Natural killer cell (primary cell): ENCODE results near the gene FERD3L. TPM values are rescaled to one million over a fixed set of nuclear protein-coding genes. Genes with fewer than 3 reads are reported as not detected.

Experiments used
- ATAC-seq, 3 donors: fragments of 150-1000 bp in 2 of 3; fragments of 200-7000 bp in 1 of 3; cut with Tn5 transposase; 1 replicate in 1 of 3; 2 replicates in 2 of 3; pipeline ENCODE4 v1.10.0; 2021; ENCODE audit warnings: mild to moderate bottlenecking in 2 of 3, moderate library complexity in 2 of 3
- DNase-seq, 2 donors: peaks; one replicate each; pipeline versions ENCODE4 v3.0.0 to v3.0.0-alpha.2; 2013 to 2021; ENCODE audit warnings: mixed read lengths in 1 of 2
- H3K27ac ChIP-seq: one replicate; pipeline ENCODE4 v1.5.1; 2013; ENCODE audit warnings: mild to moderate bottlenecking, low read length
- H3K27me3 ChIP-seq: one replicate; pipeline ENCODE4 v1.6.1; 2013; ENCODE audit warnings: low read length; ENCODE audit not compliant: control insufficient read depth, insufficient read depth
- H3K36me3 ChIP-seq: one replicate; pipeline ENCODE4 v1.6.1; 2013; ENCODE audit warnings: low read length; ENCODE audit not compliant: control insufficient read depth, insufficient read depth
- H3K4me1 ChIP-seq: one replicate; pipeline ENCODE4 v1.6.1; 2013; ENCODE audit warnings: low read length; ENCODE audit not compliant: control insufficient read depth, insufficient read depth
- H3K4me3 ChIP-seq: one replicate; pipeline ENCODE4 v1.5.1; 2013; ENCODE audit warnings: low read length
- H3K9me3 ChIP-seq: one replicate; pipeline ENCODE4 v1.6.1; 2013; ENCODE audit warnings: low read length; ENCODE audit not compliant: control insufficient read depth, insufficient read depth
- H3K27ac Mint-ChIP-seq, 2 donors: one replicate each; pipeline ENCODE4 v1.8.0; 2022; ENCODE audit warnings: mild to moderate bottlenecking in 2 of 2, mixed read lengths in 2 of 2, moderate library complexity in 1 of 2
- H3K27me3 Mint-ChIP-seq, 2 donors: one replicate each; pipeline ENCODE4 v1.8.0; 2022; ENCODE audit warnings: low read depth in 2 of 2, mixed read lengths in 2 of 2
- H3K36me3 Mint-ChIP-seq: one replicate; pipeline ENCODE4 v1.8.0; 2022; ENCODE audit warnings: mixed read lengths
- H3K4me1 Mint-ChIP-seq, 2 donors: one replicate each; pipeline ENCODE4 v1.8.0; 2022; ENCODE audit warnings: mixed read lengths in 2 of 2
- H3K4me3 Mint-ChIP-seq: one replicate; pipeline ENCODE4 v1.8.0; 2022; ENCODE audit warnings: mild to moderate bottlenecking, moderate library complexity, mixed read lengths
- H3K9me3 Mint-ChIP-seq, 2 donors: one replicate each; pipeline ENCODE4 v1.8.0; 2022; ENCODE audit warnings: mixed read lengths in 2 of 2
- WGBS: methylation state at CpG from one replicate; pipeline ENCODE4 v1.1.7; 2013; ENCODE audit warnings: missing lambda C conversion rate; ENCODE audit not compliant: insufficient coverage; 5-methylcytosine and 5-hydroxymethylcytosine counted together
- intact Hi-C: fragments of 100-400 bp; cut with micrococcal nuclease; formaldehyde crosslinking; loops from one replicate; pipeline ENCODE4 v1.14.2; 2022
- total RNA-seq, 4 donors: library from RNA; stranded (reverse); fragments of 120-200 nt in 1 of 4; gene quantifications; one replicate each; pipeline versions ENCODE4 v1.2.3 to v1.2.4, GENCODE V29; 2013 to 2022
- TF ChIP-seq, protein P1 (sequence below): fragments of 200-600 bp; IDR thresholded peaks from one replicate; pipeline ENCODE4 v1.8.0; 2022; ENCODE audit warnings: antibody characterized with exemption

Gene FERD3L
- total RNA-seq, 3 donors from 2014 or later (not counting 1 experiment from before 2014, with no cell fraction given): not detected

DNA sequence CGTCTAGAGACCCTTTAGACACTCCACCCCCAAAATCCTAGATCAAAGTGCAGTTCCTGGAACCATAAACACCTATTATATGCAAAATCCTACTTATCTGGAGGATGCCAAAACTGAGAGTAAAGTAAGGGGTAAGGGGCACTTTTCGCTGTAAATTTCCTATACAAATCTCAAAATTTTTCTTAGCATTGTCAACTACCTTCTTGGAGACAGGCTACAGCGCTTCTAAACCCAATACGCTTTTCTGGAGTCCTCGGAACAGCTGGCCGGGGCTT is 38.2 kb downstream of the FERD3L start:
- TF ChIP-seq, protein P1, sequence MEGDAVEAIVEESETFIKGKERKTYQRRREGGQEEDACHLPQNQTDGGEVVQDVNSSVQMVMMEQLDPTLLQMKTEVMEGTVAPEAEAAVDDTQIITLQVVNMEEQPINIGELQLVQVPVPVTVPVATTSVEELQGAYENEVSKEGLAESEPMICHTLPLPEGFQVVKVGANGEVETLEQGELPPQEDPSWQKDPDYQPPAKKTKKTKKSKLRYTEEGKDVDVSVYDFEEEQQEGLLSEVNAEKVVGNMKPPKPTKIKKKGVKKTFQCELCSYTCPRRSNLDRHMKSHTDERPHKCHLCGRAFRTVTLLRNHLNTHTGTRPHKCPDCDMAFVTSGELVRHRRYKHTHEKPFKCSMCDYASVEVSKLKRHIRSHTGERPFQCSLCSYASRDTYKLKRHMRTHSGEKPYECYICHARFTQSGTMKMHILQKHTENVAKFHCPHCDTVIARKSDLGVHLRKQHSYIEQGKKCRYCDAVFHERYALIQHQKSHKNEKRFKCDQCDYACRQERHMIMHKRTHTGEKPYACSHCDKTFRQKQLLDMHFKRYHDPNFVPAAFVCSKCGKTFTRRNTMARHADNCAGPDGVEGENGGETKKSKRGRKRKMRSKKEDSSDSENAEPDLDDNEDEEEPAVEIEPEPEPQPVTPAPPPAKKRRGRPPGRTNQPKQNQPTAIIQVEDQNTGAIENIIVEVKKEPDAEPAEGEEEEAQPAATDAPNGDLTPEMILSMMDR: no peak
- H3K9me3 Mint-ChIP-seq: peaks cover 0 to 2% of the 10 kb centered on the region in 2 donors
- Histone ChIP-seq H3K27me3 (peaks cover 53% of the 10 kb centered on the region), H3K4me3 (no peak overlapping the region), H3K4me1 (peaks cover 22% of the 10 kb centered on the region), H3K27ac (no peak overlapping the region), H3K9me3 (no peaks in the 10 kb centered on the region), H3K36me3 (no peaks in the 10 kb centered on the region)
- DNase-seq (no peak), ATAC-seq (no peak)
- H3K4me1 Mint-ChIP-seq: no peaks in the 10 kb centered on the region
- intact Hi-C loops: no loop called here
- no peak overlapping the region for H3K27ac Mint-ChIP-seq
- H3K4me3 Mint-ChIP-seq: no peak overlapping the region
- H3K27me3 Mint-ChIP-seq: peaks cover 77 to 92% of the 10 kb centered on the region in 2 donors
- WGBS: 4% methylated on average over 6 of the region's 6 CpGs
- H3K36me3 Mint-ChIP-seq: peaks cover 11% of the 10 kb centered on the region

DNA sequence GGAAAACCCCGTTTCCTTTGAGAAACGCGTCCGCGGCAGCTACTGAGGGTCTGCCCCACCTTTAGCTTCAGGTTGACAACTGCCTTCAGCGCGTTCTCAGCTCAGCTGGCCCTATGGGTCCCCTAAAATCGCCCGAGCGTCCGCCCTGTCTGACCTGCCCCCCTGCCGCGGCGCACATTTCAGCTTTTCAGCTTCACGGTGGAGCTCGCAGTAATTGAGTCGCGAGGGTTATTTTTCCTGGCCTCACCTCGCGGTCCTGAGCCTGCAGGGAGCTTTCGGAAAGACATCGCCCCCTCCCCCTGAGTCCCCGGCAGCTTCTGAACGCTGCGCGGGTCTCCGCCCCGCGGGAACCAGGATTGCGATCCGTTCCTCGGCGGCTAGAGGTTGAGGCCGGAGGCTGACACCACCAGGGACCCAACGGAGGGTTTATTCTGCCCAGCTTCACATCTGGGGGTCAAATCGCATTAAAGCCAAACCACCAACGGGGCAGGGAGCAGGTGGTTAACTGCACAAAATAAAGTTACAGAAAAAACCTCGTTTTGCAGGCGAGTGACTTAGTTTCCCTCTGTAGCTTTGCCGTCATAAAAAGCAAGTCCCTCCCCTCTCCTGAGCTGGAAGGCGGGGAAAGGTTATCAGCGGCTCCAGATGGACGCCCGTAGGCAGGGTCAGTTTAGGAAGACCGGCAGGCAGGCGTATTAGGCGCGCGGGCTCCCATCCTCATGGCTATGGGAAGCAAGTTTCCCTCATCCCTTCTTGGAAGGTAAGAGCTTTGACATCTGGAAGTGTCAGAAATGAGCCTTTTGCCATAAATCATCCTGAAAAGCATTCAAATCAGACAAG is 38.8 kb downstream of the FERD3L start:
- 9% methylated on average over 49 of the region's 49 CpGs for WGBS
- no peak overlapping the region for H3K4me3 Mint-ChIP-seq
- H3K4me1 Mint-ChIP-seq: no peaks in the 10 kb centered on the region
- Histone ChIP-seq H3K36me3 (no peaks in the 10 kb centered on the region), H3K4me1 (peaks cover 22% of the 10 kb centered on the region), H3K9me3 (no peaks in the 10 kb centered on the region), H3K27me3 (peaks cover 51% of the 10 kb centered on the region), H3K4me3 (no peak overlapping the region), H3K27ac (no peak overlapping the region)
- H3K27me3 Mint-ChIP-seq: peaks cover 72 to 86% of the 10 kb centered on the region in 2 donors
- ATAC-seq (no peak), DNase-seq (no peak)
- H3K27ac Mint-ChIP-seq: no peak overlapping the region
- H3K9me3 Mint-ChIP-seq: peaks cover 0 to 2% of the 10 kb centered on the region in 2 donors
- TF ChIP-seq, protein P1: no peak
- peaks cover 11% of the 10 kb centered on the region for H3K36me3 Mint-ChIP-seq
- intact Hi-C loops: no loop called here

DNA sequence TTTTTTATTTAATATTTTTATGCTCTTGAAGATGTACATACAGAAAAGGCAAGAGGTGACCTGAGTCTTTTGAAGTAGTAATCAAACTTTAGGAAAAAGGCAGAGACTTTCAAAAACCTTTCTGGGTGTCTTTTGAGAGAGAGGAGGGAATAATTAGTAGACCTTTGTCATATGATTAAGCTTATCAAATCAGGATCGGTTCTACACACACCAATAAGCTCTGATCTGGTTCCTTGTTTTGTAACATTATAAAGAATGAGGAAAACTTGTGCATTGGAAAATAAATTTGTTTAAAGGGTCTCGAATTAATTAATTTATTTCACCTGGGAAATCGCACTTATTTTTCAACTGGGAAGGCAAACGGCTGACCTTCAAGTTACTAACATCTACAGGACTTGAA is 39.7 kb downstream of the FERD3L start:
- Mint-ChIP-seq H3K4me1 (no peaks in the 10 kb centered on the region), H3K4me3 (no peak overlapping the region), H3K27ac (no peak overlapping the region), H3K9me3 (no peaks in the 10 kb centered on the region), H3K36me3 (peaks cover 11% of the 10 kb centered on the region), H3K27me3 (peaks cover 63 to 77% of the 10 kb centered on the region in 2 donors)
- intact Hi-C loops: no loop called here
- H3K36me3 ChIP-seq: no peaks in the 10 kb centered on the region
- 7% methylated on average over 3 of the region's 4 CpGs for WGBS
- no peak for ATAC-seq
- TF ChIP-seq, protein P1: no peak
- no peak overlapping the region for H3K27ac ChIP-seq
- no peaks in the 10 kb centered on the region for H3K9me3 ChIP-seq
- peaks cover 22% of the 10 kb centered on the region for H3K4me1 ChIP-seq
- H3K27me3 ChIP-seq: peaks cover 46% of the 10 kb centered on the region
- no peak overlapping the region for H3K4me3 ChIP-seq
- DNase-seq: no peak

DNA sequence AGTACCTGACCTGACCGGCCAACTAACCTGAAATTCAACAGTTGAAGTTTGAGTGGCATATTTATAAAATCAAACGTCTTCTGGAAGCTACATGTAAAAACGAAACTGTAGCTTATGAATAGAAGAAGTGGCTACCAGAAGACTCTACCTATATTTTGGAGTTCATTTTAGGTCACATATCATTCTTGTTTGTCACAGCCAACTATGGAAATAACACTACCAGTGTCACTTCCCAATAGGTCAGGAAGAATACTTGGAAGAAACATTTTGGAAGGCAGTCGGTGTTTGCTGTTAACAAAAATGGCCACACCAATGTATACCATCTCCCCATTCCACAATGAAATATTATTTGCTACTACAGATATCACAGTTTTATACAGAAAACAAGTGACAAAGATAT is 40.4 kb downstream of the FERD3L start:
- TF ChIP-seq, protein P1: no peak
- no peaks in the 10 kb centered on the region for H3K9me3 Mint-ChIP-seq
- H3K36me3 Mint-ChIP-seq: peaks cover 11% of the 10 kb centered on the region
- Histone ChIP-seq H3K27ac (no peak overlapping the region), H3K27me3 (peaks cover 43% of the 10 kb centered on the region), H3K4me1 (peaks cover 22% of the 10 kb centered on the region), H3K4me3 (no peak overlapping the region), H3K36me3 (no peaks in the 10 kb centered on the region), H3K9me3 (no peaks in the 10 kb centered on the region)
- H3K27ac Mint-ChIP-seq: no peak overlapping the region
- intact Hi-C loops: no loop called here
- no peak for ATAC-seq
- H3K27me3 Mint-ChIP-seq: peaks cover 60 to 69% of the 10 kb centered on the region in 2 donors
- no peak overlapping the region for H3K4me3 Mint-ChIP-seq
- DNase-seq: no peak
- 31% methylated on average over 3 of the region's 4 CpGs for WGBS
- H3K4me1 Mint-ChIP-seq: no peaks in the 10 kb centered on the region
